GM12864 (cell line): ENCODE results near the gene PGLYRP3.
A peak's percentile ranks its signal among the peaks of the same experiment; 100 is the strongest.

Source experiments
- DNase-seq: peaks from one replicate; pipeline ENCODE4 v3.0.0-alpha.2; 2011; ENCODE audit warnings: low read depth
- H3K4me3 ChIP-seq: 2 replicates; pipeline ENCODE4 v1.5.1; 2011; ENCODE audit warnings: mild to moderate bottlenecking, low read depth, low read length, control low read depth
- CTCF ChIP-seq: IDR thresholded peaks from 2 replicates; pipeline ENCODE4 v1.5.1; 2011; ENCODE audit warnings: low read depth, mild to moderate bottlenecking, moderate library complexity, low read length, control low read depth, inconsistent platforms; ENCODE audit errors: missing control alignments

Gene PGLYRP3

GRCh38 chr1:153293480-153293775, 19.3 kb downstream of the PGLYRP3 start:
- H3K4me3 ChIP-seq: no peak overlapping the region
- no peak for DNase-seq
- no peak for TF ChIP-seq CTCF

- no peak for TF ChIP-seq CTCF
- no peak for DNase-seq
- H3K4me3 ChIP-seq: no peak overlapping the region
These were observed 19.8 kb downstream of the PGLYRP3 start for GRCh38 chr1:153292740-153293479.

GRCh38 chr1:153292185-153292584, 20.6 kb downstream of the PGLYRP3 start:
- no peak overlapping the region for H3K4me3 ChIP-seq
- no peak for DNase-seq
- TF ChIP-seq CTCF: no peak

- TF ChIP-seq CTCF: no peak
- no peak for DNase-seq
- no peak overlapping the region for H3K4me3 ChIP-seq
These were observed 21.2 kb downstream of the PGLYRP3 start for GRCh38 chr1:153291514-153291913.

GRCh38 chr1:153288634-153289275, 24.0 kb downstream of the PGLYRP3 start:
- TF ChIP-seq CTCF: peak; percentile 87
- no peak for DNase-seq
- H3K4me3 ChIP-seq: no peak overlapping the region

GRCh38 chr1:153277852-153278251, 34.9 kb downstream of the PGLYRP3 start:
- DNase-seq: no peak

More at GRCh38 chr1:153277852-153278251, 34.9 kb downstream of the PGLYRP3 start:
- TF ChIP-seq CTCF: peak; percentile 96
- H3K4me3 ChIP-seq: no peak overlapping the region
